GM23338 (cell line): ENCODE measurements around the gene HOXD9. TPM values are rescaled to one million over a fixed set of nuclear protein-coding genes. Genes with fewer than 3 reads are reported as not detected.

Experiments used
- ATAC-seq: fragments of 200-7000 bp; cut with Tn5 transposase; 3 replicates; pipeline ENCODE4 v1.9.1; 2020
- DNase-seq: peaks from one replicate; pipeline ENCODE4 v3.0.0-alpha.2; 2015; ENCODE audit warnings: low spot score
- H2AFZ ChIP-seq: fragments of 200-600 bp; sonication (generic); 2 replicates; pipeline ENCODE4 v1.8.0; 2016; ENCODE audit warnings: antibody characterized with exemption, mild to moderate bottlenecking, moderate library complexity
- H3F3A ChIP-seq: fragments of 200-600 bp; sonication (generic); replicated peaks from 2 replicates; pipeline ENCODE4 v1.8.0; 2017; ENCODE audit warnings: antibody characterized with exemption, mixed run types, low read depth
- H3K27ac ChIP-seq: fragments of 200-600 bp; sonication (generic); 2 replicates; pipeline ENCODE4 v1.6.1; 2016; ENCODE audit warnings: low read depth
- H3K27me3 ChIP-seq: fragments of 200-600 bp; sonication (generic); 2 replicates; pipeline ENCODE4 v1.8.0; 2016; ENCODE audit warnings: mild to moderate bottlenecking, mixed run types, moderate library complexity; ENCODE audit not compliant: insufficient read depth
- H3K36me3 ChIP-seq: fragments of 200-600 bp; sonication (generic); 2 replicates; pipeline ENCODE4 v1.8.0; 2016; ENCODE audit warnings: mild to moderate bottlenecking; ENCODE audit not compliant: insufficient read depth
- H3K4me1 ChIP-seq: fragments of 200-600 bp; sonication (generic); 2 replicates; pipeline ENCODE4 v1.8.0; 2016; ENCODE audit warnings: mild to moderate bottlenecking, moderate library complexity; ENCODE audit not compliant: insufficient read depth
- H3K4me2 ChIP-seq: fragments of 200-600 bp; sonication (generic); 2 replicates; pipeline ENCODE4 v1.7.1; 2017; ENCODE audit warnings: mixed run types
- H3K4me3 ChIP-seq: fragments of 200-600 bp; sonication (generic); 2 replicates; pipeline ENCODE4 v1.6.1; 2016; ENCODE audit warnings: mixed run types
- H3K79me2 ChIP-seq: fragments of 200-600 bp; sonication (generic); replicated peaks from 2 replicates; pipeline ENCODE4 v1.8.0; 2017; ENCODE audit warnings: mild to moderate bottlenecking; ENCODE audit not compliant: insufficient read depth
- H3K9me2 ChIP-seq: fragments of 200-600 bp; sonication (generic); 2 replicates; pipeline ENCODE4 v1.8.0; 2017; ENCODE audit not compliant: insufficient read depth
- H4K20me1 ChIP-seq: fragments of 200-600 bp; sonication (generic); replicated peaks from 2 replicates; pipeline ENCODE4 v1.8.0; 2017; ENCODE audit warnings: mild to moderate bottlenecking; ENCODE audit not compliant: insufficient read depth
- H3K27ac Mint-ChIP-seq: 2 replicates; pipeline ENCODE4 v1.8.0; 2020; ENCODE audit warnings: inconsistent platforms, mild to moderate bottlenecking, moderate library complexity, mixed read lengths
- H3K27me3 Mint-ChIP-seq: 3 replicates; pipeline ENCODE4 v1.8.0; 2022; ENCODE audit warnings: low read depth, mild to moderate bottlenecking, moderate library complexity, mixed read lengths, inconsistent platforms; ENCODE audit not compliant: insufficient read depth, poor library complexity
- H3K36me3 Mint-ChIP-seq: 3 replicates; pipeline ENCODE4 v1.8.0; 2021; ENCODE audit warnings: low read depth, mild to moderate bottlenecking, inconsistent platforms, moderate library complexity, mixed read lengths
- H3K4me1 Mint-ChIP-seq: 3 replicates; pipeline ENCODE4 v1.8.0; 2020; ENCODE audit warnings: mild to moderate bottlenecking, inconsistent platforms, mixed read lengths
- H3K4me3 Mint-ChIP-seq: 3 replicates; pipeline ENCODE4 v1.8.0; 2021; ENCODE audit warnings: moderate library complexity, mild to moderate bottlenecking, inconsistent platforms, mixed read lengths
- H3K9me3 Mint-ChIP-seq: 3 replicates; pipeline ENCODE4 v1.8.0; 2020; ENCODE audit warnings: moderate library complexity, mild to moderate bottlenecking, inconsistent platforms, mixed read lengths
- CTCF ChIP-seq, 2 experiments: fragments of 200-600 bp in 1 of 2; sonication (generic) in 1 of 2; conservative IDR thresholded peaks; 2 replicates each; pipeline versions ENCODE4 v1.5.1 to v1.6.1; 2016 to 2017; ENCODE audit warnings: antibody characterized with exemption in 2 of 2, low read depth in 2 of 2, mild to moderate bottlenecking in 2 of 2, moderate library complexity in 1 of 2
- ETS1 ChIP-seq: IDR thresholded peaks from 2 replicates; pipeline ENCODE4 v1.6.1; 2016; ENCODE audit warnings: antibody characterized with exemption
- EZH2 ChIP-seq: fragments of 200-600 bp; sonication (generic); IDR thresholded peaks from one replicate; pipeline ENCODE4 v1.8.0; 2017; ENCODE audit warnings: antibody characterized with exemption, mild to moderate bottlenecking, low read depth; ENCODE audit not compliant: unreplicated experiment
- NANOG ChIP-seq: IDR thresholded peaks from 2 replicates; pipeline ENCODE4 v1.6.1; 2016; ENCODE audit warnings: antibody characterized with exemption, borderline replicate concordance
- POLR2AphosphoS5 ChIP-seq: IDR thresholded peaks from 2 replicates; pipeline ENCODE4 v1.6.1; 2016; ENCODE audit warnings: antibody characterized with exemption, low read depth
- REST ChIP-seq: IDR thresholded peaks from one replicate; pipeline ENCODE4 v1.6.1; 2018; ENCODE audit warnings: antibody characterized with exemption; ENCODE audit not compliant: unreplicated experiment
- STAT1 ChIP-seq: IDR thresholded peaks from one replicate; pipeline ENCODE4 v1.6.1; 2016; ENCODE audit warnings: antibody characterized with exemption; ENCODE audit not compliant: unreplicated experiment
- ZNF114 ChIP-seq: fragments of 250-450 bp; sonication (Bioruptor Pico); IDR thresholded peaks from 2 replicates; pipeline ENCODE4 v1.5.0; 2020; ENCODE audit warnings: mild to moderate bottlenecking, moderate library complexity
- ZNF331 ChIP-seq: fragments of 250-450 bp; sonication (Bioruptor Pico); IDR thresholded peaks from 2 replicates; pipeline ENCODE4 v1.5.0; 2020; ENCODE audit warnings: low read depth, mild to moderate bottlenecking, moderate library complexity
- polyA plus RNA-seq: library from polyadenylated mRNA; unstranded; fragments of >200 nt; fragmentation: Nextera tagmentation; extraction: Ambion mirVana; gene quantifications from 2 replicates; pipeline ENCODE4 v1.2.1, GENCODE V29; 2016
- total RNA-seq: library from RNA; depleted of rRNA; stranded (reverse); fragments of >200 nt; shearing (Covaris generic); gene quantifications from 2 replicates; pipeline ENCODE4 v1.2.3, GENCODE V29; 2014

Gene HOXD9
- total and polyA plus RNA-seq, 2 experiments from 2014 or later: not detected

- no peak for ATAC-seq
- no peak overlapping the region for H3K27ac ChIP-seq
- TF ChIP-seq ZNF114 (CRISPR knock-in tag): no peak
- TF ChIP-seq EZH2: peak; percentile 82
- Mint-ChIP-seq H3K27me3 (peaks cover 99% of the 10 kb centered on the region), H3K27ac (no peak overlapping the region), H3K4me1 (peaks cover 25% of the 10 kb centered on the region), H3K4me3 (peak overlapping the region; percentile 45; the same call in 1 of the 3 replicates), H3K36me3 (no peaks in the 10 kb centered on the region), H3K9me3 (peaks cover 10% of the 10 kb centered on the region; the same call in 2 of the 3 replicates)
- no peaks in the 10 kb centered on the region for H3K36me3 ChIP-seq
- H4K20me1 ChIP-seq: peaks cover 34% of the 10 kb centered on the region
- peaks cover 54% of the 10 kb centered on the region; the same call in 1 of the 2 replicates for H3F3A ChIP-seq
- H3K4me3 ChIP-seq: no peak overlapping the region
- no peak overlapping the region for H2AFZ ChIP-seq
- no peaks in the 10 kb centered on the region for H3K79me2 ChIP-seq
- H3K4me2 ChIP-seq: 0 out of 2 replicates have a peak overlapping the region, but pooled peaks have one; percentile 38
- H3K9me2 ChIP-seq: no peaks in the 10 kb centered on the region
- H3K27me3 ChIP-seq: peaks cover 100% of the 10 kb centered on the region
- DNase-seq: no peak
- peaks cover 16% of the 10 kb centered on the region for H3K4me1 ChIP-seq
Measured at GRCh38 chr2:176124110-176124946, 1.8 kb downstream of the HOXD9 start.

- H2AFZ ChIP-seq: no peak overlapping the region
- no peaks in the 10 kb centered on the region for H3K36me3 ChIP-seq
- H3F3A ChIP-seq: peaks cover 49% of the 10 kb centered on the region; the same call in 1 of the 2 replicates
- H3K27me3 Mint-ChIP-seq: peaks cover 96% of the 10 kb centered on the region
- H3K4me3 Mint-ChIP-seq: no peak overlapping the region
- no peaks in the 10 kb centered on the region for H3K9me2 ChIP-seq
- H3K79me2 ChIP-seq: no peaks in the 10 kb centered on the region
- no peak overlapping the region for H3K27ac Mint-ChIP-seq
- H3K27ac ChIP-seq: no peak overlapping the region
- H3K36me3 Mint-ChIP-seq: no peaks in the 10 kb centered on the region
- H3K9me3 Mint-ChIP-seq: peaks cover 10% of the 10 kb centered on the region; the same call in 2 of the 3 replicates
- H3K4me2 ChIP-seq: no peak overlapping the region
- H3K27me3 ChIP-seq: peaks cover 100% of the 10 kb centered on the region
- ATAC-seq: no peak
- H4K20me1 ChIP-seq: peaks cover 27% of the 10 kb centered on the region
- no peak overlapping the region for H3K4me3 ChIP-seq
- H3K4me1 ChIP-seq: peaks cover 16% of the 10 kb centered on the region
- H3K4me1 Mint-ChIP-seq: peaks cover 25% of the 10 kb centered on the region
- no peak for DNase-seq
- peak; percentile 7 for TF ChIP-seq EZH2
- no peak for TF ChIP-seq NANOG
- no peak for TF ChIP-seq STAT1
- no peak for TF ChIP-seq CTCF (conservative IDR thresholded peaks at IDR 0.05; ENCODE audit: low read depth in 2 of 2)
- TF ChIP-seq ZNF331: no peak
- no peak for TF ChIP-seq ZNF114 (CRISPR knock-in tag)
- no peak for TF ChIP-seq ETS1
- TF ChIP-seq REST: no peak
- no peak for TF ChIP-seq POLR2AphosphoS5
Measured at GRCh38 chr2:176124947-176125771, 2.6 kb downstream of the HOXD9 start.
